K562 (cell line): ENCODE measurements around the gene EIF3J. TPM values are rescaled to one million over a fixed set of nuclear protein-coding genes. Genes with fewer than 3 reads are reported as not detected.

Experiments used
- ATAC-seq: fragments of 200-7000 bp; cut with Tn5 transposase; 3 replicates; pipeline ENCODE4 v1.9.1; 2020; ENCODE audit warnings: moderate library complexity
- BruUV-seq: library from RNA; stranded (reverse); fragments of 400-500 nt; replicated peaks from 2 replicates; lab custom pipeline; 2021; lab: Mats Ljungman, UMichigan
- CTCF ChIA-PET: fragments of 300-600 bp; formaldehyde crosslinking; extraction: SDS; loops from one replicate; lab custom pipeline; 2021; ENCODE audit warnings: low intra/inter-chr PET ratio; lab: Yijun Ruan, JAX
- POLR2A ChIA-PET: fragments of 300-600, 350-650 bp; sonication (Branson Sonifier 250); formaldehyde crosslinking; extraction: SDS; loops from one replicate; lab custom pipeline; 2021; ENCODE audit warnings: antibody characterized with exemption, inconsistent platforms; lab: Yijun Ruan, JAX
- DNase-seq, 4 experiments: peaks; one replicate each; pipeline versions ENCODE4 v3.0.0 to v3.0.0-alpha.2; 2011 to 2018; ENCODE audit warnings: low spot score in 3 of 4, mixed read lengths in 3 of 4; ENCODE audit errors: extremely low read depth in 1 of 4
- FAIRE-seq: peaks from 2 replicates; lab custom pipeline; 2011; peaks lifted over from hg19 to GRCh38; lab: Jason Lieb, UNC
- H2AFZ ChIP-seq: 2 replicates; pipeline ENCODE4 v1.6.0; 2011; ENCODE audit warnings: low read depth, low read length, control low read depth, inconsistent platforms
- H3K27ac ChIP-seq: fragments of 200-600 bp; 3 replicates; pipeline ENCODE4 v1.8.0; 2011; ENCODE audit warnings: low read depth, mild to moderate bottlenecking, control low read depth, inconsistent platforms, low read length, moderate library complexity, mixed read lengths; ENCODE audit errors: extremely low read depth
- H3K27me3 ChIP-seq, 2 experiments: fragments of 300-600 bp in 1 of 2; 2 replicates in 1 of 2; 3 replicates in 1 of 2; pipeline versions ENCODE4 v1.6.0 to v1.8.0; 2011; ENCODE audit warnings: inconsistent platforms in 2 of 2, low read length in 2 of 2, mild to moderate bottlenecking in 1 of 2, mixed read lengths in 1 of 2, moderate library complexity in 1 of 2; ENCODE audit not compliant: control insufficient read depth in 2 of 2, insufficient read depth in 2 of 2
- H3K36me3 ChIP-seq: fragments of 300-600 bp; 3 replicates; pipeline ENCODE4 v1.8.0; 2011; ENCODE audit warnings: mild to moderate bottlenecking, low read length, inconsistent platforms; ENCODE audit not compliant: control insufficient read depth, insufficient read depth
- H3K4me1 ChIP-seq, 2 experiments: fragments of 200-600 bp in 1 of 2; replicated peaks in 1 of 2; 2 replicates in 1 of 2; 3 replicates in 1 of 2; pipeline versions ENCODE4 v1.5.1 to v1.8.0; 2011; ENCODE audit warnings: inconsistent platforms in 2 of 2, low read length in 2 of 2, mild to moderate bottlenecking in 1 of 2, mixed read lengths in 1 of 2, moderate library complexity in 1 of 2; ENCODE audit not compliant: control insufficient read depth in 2 of 2, insufficient read depth in 2 of 2
- H3K4me2 ChIP-seq: 2 replicates; pipeline ENCODE4 v1.6.1; 2011; ENCODE audit warnings: low read length, control low read depth, inconsistent platforms, mixed read lengths; ENCODE audit not compliant: insufficient read depth
- H3K4me3 ChIP-seq: fragments of 200-600 bp; sonication (generic), shearing (Covaris generic); 2 replicates; pipeline ENCODE4 v1.5.1; 2016; ENCODE audit warnings: control low read depth, inconsistent platforms
- H3K79me2 ChIP-seq: fragments of 200-600 bp; 3 replicates; pipeline ENCODE4 v1.8.0; 2011; ENCODE audit warnings: low read length, inconsistent platforms; ENCODE audit not compliant: control insufficient read depth, insufficient read depth
- H3K9ac ChIP-seq, 2 experiments: 2 replicates each; pipeline versions ENCODE4 v1.6.0 to v1.6.1; 2011; ENCODE audit warnings: low read depth in 2 of 2, low read length in 2 of 2, control low read depth in 1 of 2, inconsistent platforms in 1 of 2, mild to moderate bottlenecking in 1 of 2, mixed read lengths in 1 of 2; ENCODE audit not compliant: insufficient read depth in 1 of 2
- H3K9me1 ChIP-seq: one replicate; pipeline ENCODE4 v1.6.0; 2011; ENCODE audit warnings: inconsistent platforms, mild to moderate bottlenecking, low read length, moderate library complexity; ENCODE audit not compliant: control insufficient read depth, insufficient read depth
- H3K9me3 ChIP-seq: replicated peaks from 2 replicates; pipeline ENCODE4 v1.5.1; 2011; ENCODE audit warnings: low read depth, low read length, inconsistent platforms; ENCODE audit not compliant: control insufficient read depth, insufficient read depth
- H4K20me1 ChIP-seq: replicated peaks from 2 replicates; pipeline ENCODE4 v1.6.1; 2011; ENCODE audit warnings: low read length, inconsistent platforms, mixed read lengths; ENCODE audit not compliant: control insufficient read depth, insufficient read depth
- BMI1 ChIP-seq: fragments of 150-350 bp; IDR thresholded peaks from 2 replicates; pipeline ENCODE4 v1.6.1; 2014; ENCODE audit warnings: low read length
- CBX3 ChIP-seq, 2 experiments: IDR thresholded peaks; 1 replicate in 1 of 2; 2 replicates in 1 of 2; pipeline ENCODE4 v1.6.1; 2012; ENCODE audit warnings: inconsistent platforms in 2 of 2, low read length in 2 of 2, borderline replicate concordance in 1 of 2, control low read depth in 1 of 2
- FOXM1 ChIP-seq, 2 experiments: fragments of 450-650 bp in 1 of 2; sonication (generic) in 1 of 2; formaldehyde crosslinking in 1 of 2; IDR thresholded peaks; 2 replicates each; pipeline versions ENCODE4 v1.6.1 to v1.9.0; 2017 to 2022; ENCODE audit warnings: low read depth in 2 of 2, mild to moderate bottlenecking in 2 of 2, missing genetic modification reagents in 1 of 2, moderate library complexity in 1 of 2
- HEY1 ChIP-seq: fragments of 250-450 bp; sonication (Bioruptor Pico); IDR thresholded peaks from 2 replicates; pipeline ENCODE4 v1.5.0; 2020; ENCODE audit warnings: mild to moderate bottlenecking, moderate library complexity, borderline replicate concordance
- HNRNPL ChIP-seq: fragments of 200-400 bp; formaldehyde crosslinking; IDR thresholded peaks from 2 replicates; pipeline ENCODE4 v1.6.1; 2017; ENCODE audit warnings: low read depth, mild to moderate bottlenecking, low read length
- HOXB6 ChIP-seq: fragments of 250-450 bp; sonication (Bioruptor Pico); IDR thresholded peaks from 2 replicates; pipeline ENCODE4 v1.5.1; 2022; ENCODE audit warnings: mild to moderate bottlenecking, borderline replicate concordance
- NRF1 ChIP-seq, 2 experiments: fragments of 450-650 bp; IDR thresholded peaks in 1 of 2; conservative IDR thresholded peaks in 1 of 2; 2 replicates each; pipeline ENCODE4 v1.6.1; 2014; ENCODE audit warnings: mild to moderate bottlenecking in 2 of 2
- PBX2 ChIP-seq, 2 experiments: IDR thresholded peaks in 1 of 2; conservative IDR thresholded peaks in 1 of 2; 2 replicates each; pipeline ENCODE4 v1.6.1; 2016; ENCODE audit warnings: low read depth in 2 of 2, mild to moderate bottlenecking in 1 of 2, missing compliant biosample characterization in 1 of 2, missing genetic modification characterization in 1 of 2, moderate library complexity in 1 of 2
- RBM22 ChIP-seq: fragments of 200-400 bp; formaldehyde crosslinking; IDR thresholded peaks from 2 replicates; pipeline ENCODE4 v1.6.1; 2018; ENCODE audit warnings: low read length, low read depth; ENCODE audit not compliant: poor library complexity, severe bottlenecking
- RBM39 ChIP-seq: fragments of 200-400 bp; formaldehyde crosslinking; optimal IDR thresholded peaks from 2 replicates; pipeline ENCODE3; 2018; ENCODE audit warnings: low read depth, low read length
- RFX5 ChIP-seq: IDR thresholded peaks from 2 replicates; pipeline ENCODE4 v1.6.1; 2011; ENCODE audit warnings: low read depth, mild to moderate bottlenecking, improper control_type of control experiment, low read length
- SIX5 ChIP-seq, 2 experiments: IDR thresholded peaks; 2 replicates each; pipeline ENCODE4 v1.6.1; 2011; ENCODE audit warnings: low read length in 2 of 2, borderline replicate concordance in 1 of 2, low read depth in 1 of 2, mild to moderate bottlenecking in 1 of 2, moderate library complexity in 1 of 2; ENCODE audit not compliant: insufficient read depth in 1 of 2
- XRCC5 ChIP-seq: fragments of 200-400 bp; formaldehyde crosslinking; IDR thresholded peaks from 2 replicates; pipeline ENCODE4 v1.6.1; 2017; ENCODE audit warnings: low read depth, mild to moderate bottlenecking, low read length
- ZBTB33 ChIP-seq: sonication (generic); formaldehyde crosslinking; IDR thresholded peaks from 2 replicates; pipeline ENCODE4 v1.8.1; 2023; ENCODE audit warnings: mild to moderate bottlenecking, missing genetic modification reagents
- ZNF165 ChIP-seq: fragments of 250-450 bp; sonication (Bioruptor Pico); IDR thresholded peaks from 2 replicates; pipeline ENCODE4 v1.4.0; 2020; ENCODE audit warnings: borderline replicate concordance
- ZNF232 ChIP-seq: sonication (generic); formaldehyde crosslinking; IDR thresholded peaks from 2 replicates; pipeline ENCODE4 v1.8.0; 2022; ENCODE audit warnings: mild to moderate bottlenecking, missing genetic modification reagents
- WGBS: fragments of 100-300 bp; shearing (Covaris generic); methylation state at CpG from one replicate; pipeline ENCODE4 v1.1.6; 2016; ENCODE audit warnings: low coverage, mixed read lengths; ENCODE audit not compliant: insufficient coverage; ENCODE audit errors: missing lambda C conversion rate; 5-methylcytosine and 5-hydroxymethylcytosine counted together
- in situ Hi-C: fragments of 300-500 bp; cut with MboI; formaldehyde crosslinking; loops from 4 replicates; pipeline ENCODE4 v1.15.0; 2018; ENCODE audit warnings: inconsistent platforms, mixed read lengths
- intact Hi-C: fragments of 100-400 bp; cut with micrococcal nuclease; formaldehyde crosslinking; loops from 2 replicates; pipeline ENCODE4 v1.14.2; 2022
- polyA plus RNA-seq, 8 experiments: library from polyadenylated mRNA; depleted of rRNA in 4 of 8; stranded (reverse) in 5 of 8; unstranded in 3 of 8; fragments of >200 nt; fragmentation: Nextera tagmentation in 2 of 8; fragmentation: Illumina TruSeq in 1 of 8; extraction: Ambion mirVana in 2 of 8; extraction: Trizol in 1 of 8; gene quantifications; 2 replicates each; pipeline versions ENCODE4 v1.2.1 to v1.2.3, GENCODE V29; 2011 to 2014; ENCODE audit warnings: inconsistent platforms in 1 of 8, missing spikeins in 1 of 8
- total RNA-seq, 7 experiments: library from RNA; depleted of rRNA in 6 of 7; stranded (reverse); fragments of >200 nt in 6 of 7; fragmentation: Illumina TruSeq in 2 of 7; extraction: Trizol in 2 of 7; gene quantifications; 2 replicates each; pipeline versions ENCODE4 v1.2.1 to v1.2.3, GENCODE V29; 2011 to 2021; ENCODE audit warnings: low replicate concordance in 1 of 7

The EIF3J gene
- total and polyA plus RNA-seq, 9 of the 15 experiments (the other 6 are each of a cell fraction or from before 2014, with no cell fraction given) = 44.2 to 217 (median 151) TPM

- H3K9ac ChIP-seq = no peak overlapping the region
- FAIRE-seq (no peak), DNase-seq (no peak), ATAC-seq (peak; percentile 10)
- POLR2A ChIA-PET = no interaction called here
- H4K20me1 ChIP-seq = no peaks in the 10 kb centered on the region
- H3K36me3 ChIP-seq = peaks cover 91% of the 10 kb centered on the region
- H3K27me3 ChIP-seq = no peaks in the 10 kb centered on the region
- 92% methylated on average over 8 of the region's 8 CpGs for WGBS
- H3K4me3 ChIP-seq = no peak overlapping the region
- no peak overlapping the region; the same call in 2 of the 3 replicates for H3K27ac ChIP-seq
- H3K79me2 ChIP-seq = no peaks in the 10 kb centered on the region
- intact Hi-C loops (no loop called here), in situ Hi-C loops (no loop called here)
- H3K9me1 ChIP-seq = no peaks in the 10 kb centered on the region
- H3K4me1 ChIP-seq = no peaks in the 10 kb centered on the region
- BruUV-seq = no TSS peak
- CTCF ChIA-PET = no interaction called here
- H3K4me2 ChIP-seq = no peak overlapping the region
- no peak overlapping the region for H2AFZ ChIP-seq
- no peaks in the 10 kb centered on the region; the same call in 1 of the 2 replicates for H3K9me3 ChIP-seq
- TF ChIP-seq RFX5 (no peak), RBM39 (no peak), CBX3 (IDR thresholded peaks at IDR 0.05; ENCODE audit: borderline replicate concordance in 1 of 2, low read length in 2 of 2) (peak in 1 of 2 experiments; percentile 48; a peak in 1 of 3 replicates), ZNF232 (CRISPR knock-in tag) (no peak), HNRNPL (no peak), SIX5 (IDR thresholded peaks at IDR 0.05; ENCODE audit: borderline replicate concordance in 1 of 2, insufficient read depth in 1 of 2, low read depth in 1 of 2, low read length in 2 of 2) (no peak), FOXM1 (IDR thresholded peaks at IDR 0.05; ENCODE audit: low read depth) (no peak), FOXM1 (CRISPR knock-in tag; IDR thresholded peaks at IDR 0.05; ENCODE audit: low read depth) (no peak), RBM22 (peak; percentile 16), HOXB6 (no peak), ZNF165 (CRISPR knock-in tag) (no peak), PBX2 (CRISPR knock-in tag; IDR thresholded peaks at IDR 0.05; ENCODE audit: low read depth) (no peak), PBX2 (tag; conservative IDR thresholded peaks at IDR 0.05; ENCODE audit: low read depth) (no peak), BMI1 (no peak), ZBTB33 (CRISPR knock-in tag) (no peak), HEY1 (CRISPR knock-in tag) (no peak), NRF1 (conservative IDR thresholded peaks at IDR 0.05 in 1 of 2, IDR thresholded peaks at IDR 0.05 in 1 of 2) (no peak), XRCC5 (no peak)
Measured at GRCh38 chr15:44565387-44566154, 28.6 kb downstream of the EIF3J start.
